IMR-90 (cell line): ENCODE measurements around the gene GPR135. TPM values are rescaled to one million over a fixed set of nuclear protein-coding genes. Genes with fewer than 3 reads are reported as not detected.
A peak's percentile ranks its signal among the peaks of the same experiment; 100 is the strongest.

Source experiments
- ATAC-seq: fragments of 200-7000 bp; cut with Tn5 transposase; 2 replicates; pipeline ENCODE4 v1.9.1; 2020; ENCODE audit warnings: low read depth, mild to moderate bottlenecking, moderate library complexity
- BruUV-seq: library from RNA; stranded (reverse); fragments of 400-500 nt; replicated peaks from 2 replicates; lab custom pipeline; 2021; lab: Mats Ljungman, UMichigan
- CTCF ChIA-PET: fragments of 300-600 bp; formaldehyde crosslinking; extraction: SDS; loops from one replicate; lab custom pipeline; 2021; ENCODE audit warnings: antibody characterized with exemption; lab: Yijun Ruan, JAX
- POLR2A ChIA-PET: fragments of 300-600 bp; sonication (Branson Sonifier 250); formaldehyde crosslinking; loops from one replicate; lab custom pipeline; 2022; ENCODE audit warnings: antibody characterized with exemption; ENCODE audit not compliant: unreplicated experiment; lab: Charles Lee
- DNase-seq: peaks from one replicate; pipeline ENCODE4 v3.0.0; 2013
- H2AFZ ChIP-seq: replicated peaks from 2 replicates; pipeline ENCODE3; 2013; ENCODE audit warnings: low read length, mild to moderate bottlenecking; ENCODE audit not compliant: poor library complexity
- H2AK5ac ChIP-seq: 2 replicates; pipeline ENCODE4 v1.6.1; 2013; ENCODE audit warnings: low read depth, low read length, inconsistent platforms
- H2AK9ac ChIP-seq: replicated peaks from 2 replicates; pipeline ENCODE3; 2013; ENCODE audit warnings: mild to moderate bottlenecking, low read depth, low read length, moderate library complexity; ENCODE audit not compliant: poor library complexity
- H2BK120ac ChIP-seq: 2 replicates; pipeline ENCODE4 v1.6.1; 2013; ENCODE audit warnings: low read depth, low read length, inconsistent platforms
- H2BK15ac ChIP-seq: 3 replicates; pipeline ENCODE4 v1.6.1; 2013; ENCODE audit warnings: low read depth, low read length, inconsistent platforms
- H2BK20ac ChIP-seq: 2 replicates; pipeline ENCODE4 v1.6.1; 2013; ENCODE audit warnings: low read depth, mild to moderate bottlenecking, inconsistent platforms, low read length, moderate library complexity
- H2BK5ac ChIP-seq: 2 replicates; pipeline ENCODE4 v1.6.1; 2013; ENCODE audit warnings: mild to moderate bottlenecking, low read depth, low read length, inconsistent platforms; ENCODE audit not compliant: poor library complexity, severe bottlenecking
- H3K14ac ChIP-seq: replicated peaks from 2 replicates; pipeline ENCODE4 v1.6.1; 2013; ENCODE audit warnings: low read depth, low read length, inconsistent platforms
- H3K18ac ChIP-seq: 2 replicates; pipeline ENCODE4 v1.6.1; 2013; ENCODE audit warnings: low read depth, low read length, control low read depth
- H3K23ac ChIP-seq: 2 replicates; pipeline ENCODE4 v1.6.1; 2013; ENCODE audit warnings: low read depth, low read length, inconsistent platforms
- H3K27ac ChIP-seq: 2 replicates; pipeline ENCODE4 v1.5.1; 2013; ENCODE audit warnings: mild to moderate bottlenecking, control low read depth, low read length; ENCODE audit not compliant: insufficient read depth
- H3K27me3 ChIP-seq: 2 replicates; pipeline ENCODE4 v1.6.1; 2013; ENCODE audit warnings: low read length; ENCODE audit not compliant: control insufficient read depth, insufficient read depth
- H3K36me3 ChIP-seq: 2 replicates; pipeline ENCODE4 v1.6.1; 2013; ENCODE audit warnings: low read length, mixed read lengths; ENCODE audit not compliant: control insufficient read depth, insufficient read depth
- H3K4ac ChIP-seq: 2 replicates; pipeline ENCODE4 v1.6.1; 2013; ENCODE audit warnings: low read depth, low read length, inconsistent platforms
- H3K4me1 ChIP-seq: 2 replicates; pipeline ENCODE4 v1.6.1; 2013; ENCODE audit warnings: low read length, mixed read lengths; ENCODE audit not compliant: control insufficient read depth, insufficient read depth
- H3K4me2 ChIP-seq: 2 replicates; pipeline ENCODE4 v1.6.1; 2013; ENCODE audit warnings: low read depth, mild to moderate bottlenecking, control low read depth, low read length, moderate library complexity
- H3K4me3 ChIP-seq: 2 replicates; pipeline ENCODE4 v1.5.1; 2013; ENCODE audit warnings: low read depth, mild to moderate bottlenecking, control low read depth, low read length, moderate library complexity; ENCODE audit not compliant: insufficient read depth
- H3K56ac ChIP-seq: 2 replicates; pipeline ENCODE4 v1.6.1; 2013; ENCODE audit warnings: low read length, inconsistent platforms; ENCODE audit not compliant: insufficient read depth; ENCODE audit errors: extremely low read depth
- H3K79me1 ChIP-seq, 2 experiments: 2 replicates each; pipeline ENCODE4 v1.6.1; 2013; ENCODE audit warnings: low read length in 2 of 2, inconsistent platforms in 1 of 2, low read depth in 1 of 2
- H3K9ac ChIP-seq: 2 replicates; pipeline ENCODE4 v1.6.1; 2013; ENCODE audit warnings: low read depth, low read length, control low read depth
- H3K9me1 ChIP-seq: 2 replicates; pipeline ENCODE4 v1.6.1; 2013; ENCODE audit warnings: low read length, inconsistent platforms; ENCODE audit not compliant: insufficient read depth
- H3K9me3 ChIP-seq: 2 replicates; pipeline ENCODE4 v1.6.1; 2013; ENCODE audit warnings: low read length; ENCODE audit not compliant: control insufficient read depth, insufficient read depth
- H4K20me1 ChIP-seq: 2 replicates; pipeline ENCODE4 v1.6.1; 2013; ENCODE audit warnings: low read length, inconsistent platforms; ENCODE audit not compliant: insufficient read depth
- H4K5ac ChIP-seq: 2 replicates; pipeline ENCODE4 v1.6.1; 2013; ENCODE audit warnings: mild to moderate bottlenecking, low read depth, low read length, control low read depth
- H4K8ac ChIP-seq, 2 experiments: 2 replicates each; pipeline ENCODE4 v1.6.1; 2013; ENCODE audit warnings: low read depth in 2 of 2, low read length in 2 of 2, control low read depth in 1 of 2, inconsistent platforms in 1 of 2
- H4K91ac ChIP-seq: 2 replicates; pipeline ENCODE4 v1.6.1; 2013; ENCODE audit warnings: low read depth, low read length, inconsistent platforms; ENCODE audit not compliant: insufficient read depth
- CHD1 ChIP-seq: IDR thresholded peaks from 2 replicates; pipeline ENCODE4 v1.6.1; 2012; ENCODE audit warnings: low read depth, low read length, improper control_type of control experiment
- ELK1 ChIP-seq: fragments of 150-350 bp; IDR thresholded peaks from 2 replicates; pipeline ENCODE4 v1.6.1; 2016; ENCODE audit warnings: low read depth, mild to moderate bottlenecking, low read length, moderate library complexity, borderline replicate concordance
- MAFK ChIP-seq: IDR thresholded peaks from 2 replicates; pipeline ENCODE4 v1.6.1; 2012; ENCODE audit warnings: low read depth, low read length, improper control_type of control experiment
- RAD21 ChIP-seq: IDR thresholded peaks from 2 replicates; pipeline ENCODE4 v1.6.1; 2012; ENCODE audit warnings: low read length, improper control_type of control experiment
- RCOR1 ChIP-seq: IDR thresholded peaks from 2 replicates; pipeline ENCODE4 v1.6.1; 2012; ENCODE audit warnings: mild to moderate bottlenecking, low read length, improper control_type of control experiment; ENCODE audit not compliant: insufficient replicate concordance
- RFX5 ChIP-seq: IDR thresholded peaks from 2 replicates; pipeline ENCODE4 v1.8.0; 2012; ENCODE audit warnings: low read depth, mild to moderate bottlenecking, low read length, moderate library complexity
- USF2 ChIP-seq: fragments of 150-350 bp; IDR thresholded peaks from 2 replicates; pipeline ENCODE4 v1.6.1; 2017; ENCODE audit warnings: mild to moderate bottlenecking, antibody characterized with exemption, low read length, low read depth
- WGBS, 2 experiments: methylation state at CpG; one replicate each; pipeline versions ENCODE4 v1.1.5 to v1.1.7; 2013; ENCODE audit warnings: missing lambda C conversion rate in 2 of 2; ENCODE audit not compliant: insufficient read length in 1 of 2; ENCODE audit errors: extremely low coverage in 2 of 2; 5-methylcytosine and 5-hydroxymethylcytosine counted together
- dilution Hi-C: fragments of 300-500 bp; cut with HindIII; formaldehyde crosslinking; loops from one replicate; pipeline ENCODE4 v1.14.3; 2018; ENCODE audit warnings: low sequenced_read_pairs; ENCODE audit not compliant: unreplicated experiment
- in situ Hi-C: fragments of 300-500 bp; cut with MboI; formaldehyde crosslinking; loops from 3 replicates; pipeline ENCODE4 v1.14.3; 2019; ENCODE audit warnings: low sequenced_read_pairs, inconsistent platforms, mixed read lengths
- intact Hi-C: fragments of 100-400 bp; cut with micrococcal nuclease; formaldehyde crosslinking; loops from 2 replicates; pipeline ENCODE4 v1.10.0; 2022
- polyA plus RNA-seq, 3 experiments: library from polyadenylated mRNA; depleted of rRNA; stranded (reverse); fragments of >200 nt; gene quantifications; 2 replicates each; pipeline ENCODE4 v1.2.3, GENCODE V29; 2012; ENCODE audit warnings: low replicate concordance in 1 of 3
- total RNA-seq: library from RNA; depleted of rRNA; stranded (reverse); fragments of >200 nt; gene quantifications from 2 replicates; pipeline ENCODE4 v1.2.3, GENCODE V29; 2012
- TF ChIP-seq, protein P1 (sequence below): conservative IDR thresholded peaks from 2 replicates; pipeline ENCODE4 v1.5.1; 2012; ENCODE audit warnings: mild to moderate bottlenecking, low read depth, low read length, improper control_type of control experiment

GPR135 gene
- total and polyA plus RNA-seq, 2 of the 4 experiments (the other 2 are of a cell fraction) = 1.3 to 2.4 TPM

- H2AK9ac ChIP-seq = peak overlapping the region; percentile 25
- TF ChIP-seq USF2 = no peak
- TF ChIP-seq CHD1 = no peak
- TF ChIP-seq RAD21 = no peak
- no peak for TF ChIP-seq MAFK
- no peak for TF ChIP-seq RCOR1
- TF ChIP-seq, protein P1, sequence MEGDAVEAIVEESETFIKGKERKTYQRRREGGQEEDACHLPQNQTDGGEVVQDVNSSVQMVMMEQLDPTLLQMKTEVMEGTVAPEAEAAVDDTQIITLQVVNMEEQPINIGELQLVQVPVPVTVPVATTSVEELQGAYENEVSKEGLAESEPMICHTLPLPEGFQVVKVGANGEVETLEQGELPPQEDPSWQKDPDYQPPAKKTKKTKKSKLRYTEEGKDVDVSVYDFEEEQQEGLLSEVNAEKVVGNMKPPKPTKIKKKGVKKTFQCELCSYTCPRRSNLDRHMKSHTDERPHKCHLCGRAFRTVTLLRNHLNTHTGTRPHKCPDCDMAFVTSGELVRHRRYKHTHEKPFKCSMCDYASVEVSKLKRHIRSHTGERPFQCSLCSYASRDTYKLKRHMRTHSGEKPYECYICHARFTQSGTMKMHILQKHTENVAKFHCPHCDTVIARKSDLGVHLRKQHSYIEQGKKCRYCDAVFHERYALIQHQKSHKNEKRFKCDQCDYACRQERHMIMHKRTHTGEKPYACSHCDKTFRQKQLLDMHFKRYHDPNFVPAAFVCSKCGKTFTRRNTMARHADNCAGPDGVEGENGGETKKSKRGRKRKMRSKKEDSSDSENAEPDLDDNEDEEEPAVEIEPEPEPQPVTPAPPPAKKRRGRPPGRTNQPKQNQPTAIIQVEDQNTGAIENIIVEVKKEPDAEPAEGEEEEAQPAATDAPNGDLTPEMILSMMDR = no peak
- no peak for TF ChIP-seq ELK1
- TF ChIP-seq RFX5 = no peak
- H3K4me1 ChIP-seq = peaks cover 6% of the 10 kb centered on the region
- H3K4ac ChIP-seq = peak overlapping the region; percentile 56; the same call in 1 of the 2 replicates
- H3K23ac ChIP-seq = 0 out of 2 replicates have a peak overlapping the region, but pooled peaks have one; percentile 17
- H4K20me1 ChIP-seq = peaks cover 22% of the 10 kb centered on the region; the same call in 1 of the 2 replicates
- BruUV-seq = no TSS peak
- CTCF ChIA-PET = no interaction called here
- H4K91ac ChIP-seq = no peak overlapping the region
- peak overlapping the region; percentile 56 for H2AK5ac ChIP-seq
- peak overlapping the region; percentile 19; the same call in 1 of the 2 replicates for H3K9ac ChIP-seq
- peaks cover 10% of the 10 kb centered on the region; the same call in 1 of the 2 replicates for H3K9me1 ChIP-seq
- no peaks in the 10 kb centered on the region for H3K9me3 ChIP-seq
- H3K18ac ChIP-seq = no peak overlapping the region
- H3K27ac ChIP-seq = peak overlapping the region; percentile 7; the same call in 1 of the 2 replicates
- H3K36me3 ChIP-seq = peaks cover 18% of the 10 kb centered on the region
- H3K14ac ChIP-seq = 0 out of 2 replicates have a peak overlapping the region, but pooled peaks have one; percentile 29
- no peak overlapping the region for H2BK120ac ChIP-seq
- H3K56ac ChIP-seq = no peak overlapping the region
- H4K8ac ChIP-seq = peak overlapping the region; percentile 1 to 62; a peak in 2 of 4 replicates
- peak overlapping the region; percentile 92 for H2AFZ ChIP-seq
- POLR2A ChIA-PET = no interaction called here
- dilution Hi-C loops = no loop called here
- H4K5ac ChIP-seq = no peak overlapping the region
- H2BK20ac ChIP-seq = no peak overlapping the region
- no peaks in the 10 kb centered on the region for H3K27me3 ChIP-seq
- no peak overlapping the region for H2BK5ac ChIP-seq
- 79% methylated on average over 16 of the region's 60 CpGs; no CpG with 5 or more reads in 1 of the 2 experiments for WGBS, 2 experiments
- peak overlapping the region; percentile 74 for H3K4me2 ChIP-seq
- intact Hi-C loops = no loop called here
- DNase-seq (no peak), ATAC-seq (no peak)
- H3K79me1 ChIP-seq = peaks cover 12 to 23% of the 10 kb centered on the region in 2 experiments
- H2BK15ac ChIP-seq = no peak overlapping the region
- peak overlapping the region; percentile 38; the same call in 1 of the 2 replicates for H3K4me3 ChIP-seq
- in situ Hi-C loops = loop anchor here (25.0 kb wide), 2 partner anchors 827 to 977 kb away; partner anchors contain the start of gene DACT1
These were observed 1.2 kb downstream of the GPR135 start for GRCh38 chr14:59463787-59464485.
